ENCODE measurements around the gene ZNF70.
A peak's percentile ranks its signal among the peaks of the same experiment; 100 is the strongest.

The ZNF70 gene

DNA sequence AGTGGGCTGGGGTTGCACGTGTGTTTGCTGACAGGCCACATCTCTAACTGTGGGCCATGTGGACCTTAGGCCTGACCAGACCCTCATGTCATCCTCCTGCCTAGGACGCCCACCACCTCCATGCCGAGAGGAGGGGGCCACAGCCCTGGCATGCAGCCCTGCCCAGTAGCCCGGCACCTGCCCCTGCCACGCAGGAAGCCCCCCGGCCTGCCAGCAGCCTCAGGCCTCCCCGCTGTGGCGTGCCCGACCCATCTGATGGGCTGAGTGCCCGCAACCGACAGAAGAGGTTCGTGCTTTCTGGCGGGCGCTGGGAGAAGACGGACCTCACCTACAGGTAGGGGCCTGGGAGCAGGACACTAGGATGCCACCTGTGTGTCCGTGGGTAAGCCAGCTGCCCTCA, 28.2 kb upstream of the ZNF70 start:
- no peak for DNase-seq (ENCODE audit: low spot score)

DNA sequence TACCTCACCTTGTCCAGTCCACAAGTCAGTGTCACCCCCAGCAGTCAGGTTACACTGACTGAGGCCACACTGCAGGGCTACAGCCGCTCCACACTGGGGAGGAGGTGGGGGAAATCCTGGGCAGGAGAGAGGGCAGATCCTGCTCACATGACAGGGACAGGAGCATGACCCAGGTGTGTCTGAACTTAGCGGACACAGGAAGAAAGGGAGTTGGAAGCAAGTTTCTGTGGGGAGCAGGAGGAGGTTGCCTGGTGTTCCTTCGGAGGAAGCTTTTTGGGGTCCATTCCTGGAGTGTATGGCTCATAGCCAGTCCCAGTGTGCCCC, 27.6 kb upstream of the ZNF70 start:
- DNase-seq (ENCODE audit: low spot score): no peak

DNA sequence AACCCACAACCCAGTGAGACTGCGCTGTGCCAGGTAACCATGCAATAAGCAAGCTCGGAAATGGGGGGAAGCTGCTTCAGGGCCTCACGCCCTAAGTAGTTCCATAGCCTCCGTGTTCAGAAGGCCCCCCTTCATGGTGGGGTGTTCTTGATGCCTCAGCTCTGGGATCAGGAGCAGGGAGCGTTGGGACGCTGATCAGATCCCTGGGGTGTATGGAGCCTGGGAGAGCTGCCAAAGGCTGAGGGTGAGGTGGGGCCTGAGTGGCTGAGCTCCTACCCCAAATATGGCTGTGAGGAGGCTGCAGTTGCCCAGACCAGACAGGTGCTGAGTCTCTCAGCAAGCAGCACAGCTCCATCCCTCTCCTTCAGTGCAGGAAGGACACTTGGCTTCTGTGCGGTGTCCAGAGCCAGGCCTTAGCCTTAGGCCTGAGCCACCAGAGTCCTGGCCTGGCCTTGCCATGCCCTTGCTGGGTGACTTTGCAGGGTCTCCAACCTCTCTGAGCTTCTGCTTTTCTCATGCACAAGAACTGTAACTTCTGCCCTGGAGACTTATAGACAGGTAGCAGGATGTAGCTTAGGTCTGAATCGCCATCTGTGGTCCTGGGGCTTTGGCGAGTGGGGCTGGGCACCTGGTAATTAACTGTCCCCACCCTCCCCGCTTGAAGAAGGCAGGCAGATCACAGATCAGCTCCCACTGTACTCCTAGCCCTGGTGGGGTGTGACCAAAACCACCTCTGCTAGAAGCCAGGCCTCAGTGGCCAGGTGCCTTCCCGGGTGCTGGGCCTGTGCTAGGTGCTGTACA, 27.1 kb upstream of the ZNF70 start:
- no peak for DNase-seq (ENCODE audit: low spot score)

DNA sequence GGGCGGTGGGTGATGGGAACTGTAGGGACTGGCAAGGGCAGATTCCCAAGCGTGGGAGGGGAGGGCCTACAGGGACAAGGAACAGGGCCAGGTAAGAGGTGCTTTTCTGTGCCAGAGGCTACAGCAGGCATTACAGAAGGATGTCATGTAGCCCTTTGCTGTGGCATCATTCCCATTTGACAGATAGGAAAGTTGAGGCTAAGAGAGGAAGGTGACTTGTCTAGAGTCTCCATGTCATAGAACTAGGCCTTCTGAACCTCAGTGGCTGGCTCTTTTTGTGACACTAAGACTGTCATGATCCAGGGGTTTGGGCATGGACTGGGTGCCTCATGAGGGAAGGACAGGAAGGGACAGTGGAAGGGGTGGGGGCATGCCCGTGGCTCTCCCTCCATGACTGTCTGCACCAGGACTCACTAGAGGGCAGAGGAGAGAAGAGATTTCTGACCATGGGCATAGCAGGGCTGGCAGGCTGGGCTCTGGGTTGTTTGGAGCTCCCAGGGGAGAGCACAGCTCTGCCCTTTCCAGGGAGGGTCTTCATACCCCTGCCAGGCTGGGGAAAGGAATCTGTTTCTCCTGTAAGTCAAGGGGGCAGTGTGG, 25.0 kb upstream of the ZNF70 start:
- DNase-seq (ENCODE audit: low spot score): no peak

DNA sequence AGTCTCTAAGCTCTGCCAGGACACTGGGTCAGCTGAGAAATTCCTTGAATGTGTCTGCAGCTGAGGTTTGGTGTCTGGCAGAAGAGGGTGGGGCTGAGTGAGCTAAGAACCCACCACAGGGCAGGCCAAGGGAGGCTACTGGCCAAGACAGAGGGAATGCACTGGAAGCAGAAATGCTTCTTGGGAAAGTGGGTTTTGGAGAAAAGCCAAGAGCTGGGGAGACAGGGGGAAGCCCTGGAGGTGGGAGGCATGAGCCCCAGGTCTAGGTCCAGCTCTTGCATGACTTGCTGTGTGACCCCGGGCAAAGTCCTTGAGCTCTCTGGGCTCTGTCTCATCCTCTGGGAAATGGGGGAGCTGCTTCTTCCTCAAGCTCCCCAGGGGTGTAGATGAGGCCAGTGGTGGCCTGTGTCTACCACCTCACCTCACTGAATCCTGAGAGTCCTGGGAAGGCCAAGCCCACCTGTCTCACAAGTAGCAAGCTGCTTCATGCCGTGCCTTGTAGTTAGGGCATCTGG, 24.1 kb upstream of the ZNF70 start:
- DNase-seq (ENCODE audit: low spot score): no peak

DNA sequence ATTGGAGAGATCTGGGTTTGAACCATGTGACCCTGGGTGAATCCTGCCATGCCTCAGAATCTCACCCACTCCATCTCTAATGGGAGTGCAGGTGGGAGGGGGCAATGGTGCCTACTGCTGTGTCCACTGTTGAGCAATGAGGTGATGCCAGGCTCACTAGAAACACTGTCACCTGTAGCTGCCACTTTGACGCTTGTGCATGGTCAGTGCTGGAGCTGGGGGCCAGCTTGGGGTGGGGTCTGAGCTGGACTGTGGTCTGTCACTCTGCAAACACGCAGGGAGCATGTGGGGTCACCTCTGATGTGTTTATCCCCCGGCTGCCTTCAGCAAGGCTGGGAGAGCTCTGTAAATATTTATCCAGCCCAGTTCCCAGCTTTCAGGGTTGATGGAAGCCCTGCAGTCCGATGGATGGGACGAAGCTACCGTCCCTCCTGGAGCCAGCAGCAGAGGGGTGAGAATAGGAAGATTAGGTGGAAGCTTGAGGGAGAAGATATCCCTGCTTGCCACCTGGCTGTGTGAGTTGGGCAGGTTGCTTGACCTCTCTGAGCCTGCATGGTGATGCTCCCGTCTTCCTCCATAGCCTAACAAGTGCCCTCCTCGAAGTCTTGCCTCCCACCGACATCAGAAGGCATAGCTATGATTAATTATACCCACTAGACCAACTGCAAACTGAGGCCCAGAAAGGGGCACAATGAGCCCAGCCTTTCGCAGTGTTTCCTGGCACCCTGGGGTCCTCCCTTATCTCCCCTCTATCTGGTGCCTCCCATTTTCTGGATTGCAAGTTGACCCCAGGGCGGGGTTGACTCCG, 23.4 kb upstream of the ZNF70 start:
- no peak for DNase-seq (ENCODE audit: low spot score)

DNA sequence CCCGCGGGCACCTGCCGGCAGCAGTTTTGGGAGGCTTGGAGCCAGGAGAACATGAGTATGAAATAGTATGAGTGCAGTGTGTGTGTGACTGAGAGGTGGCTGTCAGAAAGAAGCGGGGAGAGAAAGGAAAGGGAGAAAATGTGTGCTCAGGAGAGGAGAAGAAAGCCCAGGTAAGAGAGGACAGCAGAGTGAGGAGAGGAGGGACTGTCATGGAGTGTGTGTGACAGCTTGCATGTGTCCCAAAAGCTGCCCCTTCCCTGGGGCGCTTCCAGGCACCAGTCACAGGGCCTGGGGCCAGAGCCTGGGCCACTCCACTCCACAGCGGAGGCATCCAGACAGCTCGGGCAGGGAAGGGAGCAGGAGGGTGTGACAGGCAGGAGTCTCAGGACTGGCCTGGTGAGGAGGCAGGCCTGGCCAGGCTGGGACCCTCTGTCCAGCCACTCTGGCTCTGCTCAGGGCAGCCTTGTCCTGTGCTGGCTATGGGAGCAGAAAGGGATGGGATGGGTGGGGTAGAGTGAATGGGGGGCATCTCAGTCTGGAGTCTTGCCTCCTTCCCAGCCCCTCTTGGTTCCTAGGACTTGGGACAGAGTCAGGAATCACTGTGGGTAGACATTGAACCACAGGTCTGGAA, 22.7 kb upstream of the ZNF70 start:
- no peak for DNase-seq (ENCODE audit: low spot score)

DNA sequence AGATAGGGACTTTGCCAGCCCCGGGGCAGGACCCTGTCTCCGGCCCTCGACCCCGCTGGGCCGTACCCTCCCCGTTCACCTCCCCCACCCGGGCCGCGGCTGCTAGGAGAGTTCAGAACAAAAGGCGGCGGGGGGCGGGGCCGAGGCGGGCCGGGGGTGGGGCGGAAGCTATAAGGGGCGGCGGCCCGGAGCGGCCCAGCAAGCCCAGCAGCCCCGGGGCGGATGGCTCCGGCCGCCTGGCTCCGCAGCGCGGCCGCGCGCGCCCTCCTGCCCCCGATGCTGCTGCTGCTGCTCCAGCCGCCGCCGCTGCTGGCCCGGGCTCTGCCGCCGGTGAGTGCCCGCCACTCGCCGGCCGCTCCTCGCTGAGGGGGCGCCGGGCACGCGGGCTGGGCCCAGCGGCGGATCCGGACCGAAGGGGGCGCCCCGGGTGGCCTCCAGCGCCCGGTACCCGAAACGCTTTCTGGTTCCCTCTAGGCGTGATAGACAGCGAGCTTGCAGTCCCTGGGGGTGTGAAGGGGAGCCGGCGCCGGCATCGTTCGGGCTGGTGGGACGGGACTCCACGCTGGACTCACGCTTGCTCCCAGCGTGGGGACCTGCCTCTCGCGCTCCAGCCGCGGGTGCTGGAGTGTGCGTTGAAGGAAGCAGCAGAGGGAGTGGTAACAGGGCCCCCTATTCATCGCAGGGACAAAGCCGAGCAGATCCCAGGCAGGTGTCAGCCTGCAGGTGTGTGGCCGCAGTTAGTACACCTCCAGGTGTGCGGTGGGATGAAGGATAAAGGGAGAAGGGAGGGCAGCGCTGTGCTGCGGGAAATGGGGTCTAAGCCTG, 21.9 kb upstream of the ZNF70 start, which contains the start of gene MMP11:
TSS of gene MMP11 (plus strand) at position 201 of the 825 bp plus-strand sequence. CDS start at position 223, 22 bp downstream.
- DNase-seq (ENCODE audit: low spot score): no peak

DNA sequence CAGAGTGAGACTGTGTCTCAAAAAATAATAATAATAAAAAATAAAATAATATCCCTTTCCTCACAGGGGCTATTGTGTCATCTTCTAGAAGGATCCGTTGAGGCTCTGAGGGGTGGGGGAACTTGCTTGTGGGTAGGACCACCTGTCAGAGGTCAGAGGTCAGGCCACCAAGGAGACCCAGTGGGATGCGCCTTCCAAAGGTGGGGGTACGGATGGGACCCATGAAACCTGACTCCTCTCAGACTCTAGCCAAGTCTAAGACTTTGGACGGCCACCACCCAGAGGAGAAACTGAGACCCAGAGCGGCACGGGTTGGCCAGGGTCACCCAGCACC, 21.4 kb upstream of the ZNF70 start:
- no peak for DNase-seq (ENCODE audit: low spot score)

DNA sequence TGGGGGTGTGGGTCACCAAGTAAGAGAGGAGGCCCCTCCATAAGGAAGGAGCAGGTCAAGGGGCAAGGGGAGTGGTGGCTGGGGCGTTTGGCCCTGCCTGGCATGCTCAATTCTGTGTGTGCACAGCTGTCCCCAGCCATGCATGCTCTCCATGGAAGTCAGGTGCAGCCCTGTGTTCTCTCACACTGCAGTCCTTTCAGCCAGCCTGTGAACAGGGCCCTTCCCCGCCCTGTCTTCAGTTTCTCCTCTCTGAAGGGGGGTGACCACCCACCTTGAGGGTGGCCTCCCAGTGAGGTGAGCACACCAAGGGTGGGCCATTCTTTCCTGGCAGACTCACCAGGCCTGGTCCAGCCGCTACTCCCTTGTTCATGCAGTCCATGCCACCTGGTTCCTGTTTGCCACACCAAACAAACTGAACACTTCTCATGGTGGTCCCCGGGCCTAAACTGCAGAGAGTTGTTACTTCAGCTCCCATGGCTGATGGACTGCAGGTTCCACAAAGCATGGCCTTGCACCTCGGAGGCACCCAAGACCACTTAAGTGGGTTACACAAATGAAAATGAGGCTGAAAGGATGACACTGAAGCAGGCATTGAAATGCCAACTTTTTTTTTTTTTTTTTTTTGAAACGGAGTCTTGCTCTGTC, 18.5 kb upstream of the ZNF70 start:
- no peak for DNase-seq (ENCODE audit: low spot score)

DNA sequence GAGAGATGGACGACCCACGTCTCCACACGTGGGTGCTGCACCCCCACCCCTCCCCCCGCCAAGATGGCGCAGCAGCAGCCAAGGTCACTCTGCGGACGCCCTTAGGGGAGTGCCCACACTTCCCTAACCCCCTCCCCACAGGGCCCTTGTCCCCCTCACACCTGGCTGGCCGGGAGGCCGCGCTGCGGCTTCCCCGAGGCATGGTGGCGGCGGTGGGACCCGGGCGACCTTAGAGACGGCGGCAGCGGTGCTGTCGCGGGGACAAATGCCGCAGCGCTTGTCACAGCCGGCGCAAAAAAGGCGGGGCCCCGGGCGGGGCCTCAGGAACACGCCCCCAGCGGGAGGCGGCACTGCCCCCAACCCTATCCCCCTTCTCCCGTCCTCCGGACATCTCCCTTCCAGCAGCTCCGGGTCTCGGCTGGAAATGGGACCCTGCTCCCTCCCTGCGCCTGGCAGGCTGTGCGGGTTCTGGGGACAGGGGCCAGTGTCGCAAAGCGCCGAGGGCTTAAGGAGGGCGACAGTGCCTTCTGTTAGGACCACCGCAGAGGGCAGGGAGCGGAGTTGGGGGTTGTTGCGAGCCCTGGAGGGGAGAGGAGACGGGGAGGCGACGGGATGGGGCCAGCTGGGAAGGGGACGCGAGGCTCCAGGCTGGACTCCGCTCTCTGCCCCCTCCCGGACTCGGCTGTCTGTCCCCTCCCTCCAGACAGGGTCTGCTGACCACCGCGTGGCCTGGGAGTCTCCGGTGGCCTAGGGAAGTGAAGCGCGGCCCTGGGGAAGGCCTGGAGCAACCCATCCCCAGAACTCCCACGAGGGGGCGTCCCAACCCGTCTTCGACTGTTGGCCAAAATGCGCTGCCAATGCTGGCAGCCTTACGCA, 17.0 kb upstream of the ZNF70 start, which contains the start of gene CHCHD10:
TSS of gene CHCHD10 (minus strand) at position 300 of the 876 bp plus-strand sequence. CDS start at position 202, 98 bp downstream.
- peak; percentile 44 for DNase-seq (ENCODE audit: low spot score)

DNA sequence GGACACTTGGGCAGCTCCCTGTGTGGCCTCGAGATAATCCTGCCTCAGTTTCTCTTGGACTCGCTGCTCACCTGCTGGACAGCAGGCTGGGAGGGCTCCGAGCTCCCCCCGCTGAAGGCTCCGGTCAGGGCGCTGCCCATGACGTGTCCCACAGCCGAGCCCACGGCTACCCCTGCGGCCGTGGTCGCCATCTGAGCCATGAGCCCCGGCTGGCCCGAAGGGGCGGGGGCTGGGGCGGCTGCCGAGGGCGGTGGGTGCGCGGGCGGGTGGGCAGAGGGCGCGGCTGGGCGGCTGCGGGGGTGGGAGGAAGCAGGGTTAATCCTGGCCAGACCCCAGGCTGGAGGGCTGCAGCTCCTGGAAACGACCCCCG, 16.4 kb upstream of the ZNF70 start:
- DNase-seq (ENCODE audit: low spot score): no peak

DNA sequence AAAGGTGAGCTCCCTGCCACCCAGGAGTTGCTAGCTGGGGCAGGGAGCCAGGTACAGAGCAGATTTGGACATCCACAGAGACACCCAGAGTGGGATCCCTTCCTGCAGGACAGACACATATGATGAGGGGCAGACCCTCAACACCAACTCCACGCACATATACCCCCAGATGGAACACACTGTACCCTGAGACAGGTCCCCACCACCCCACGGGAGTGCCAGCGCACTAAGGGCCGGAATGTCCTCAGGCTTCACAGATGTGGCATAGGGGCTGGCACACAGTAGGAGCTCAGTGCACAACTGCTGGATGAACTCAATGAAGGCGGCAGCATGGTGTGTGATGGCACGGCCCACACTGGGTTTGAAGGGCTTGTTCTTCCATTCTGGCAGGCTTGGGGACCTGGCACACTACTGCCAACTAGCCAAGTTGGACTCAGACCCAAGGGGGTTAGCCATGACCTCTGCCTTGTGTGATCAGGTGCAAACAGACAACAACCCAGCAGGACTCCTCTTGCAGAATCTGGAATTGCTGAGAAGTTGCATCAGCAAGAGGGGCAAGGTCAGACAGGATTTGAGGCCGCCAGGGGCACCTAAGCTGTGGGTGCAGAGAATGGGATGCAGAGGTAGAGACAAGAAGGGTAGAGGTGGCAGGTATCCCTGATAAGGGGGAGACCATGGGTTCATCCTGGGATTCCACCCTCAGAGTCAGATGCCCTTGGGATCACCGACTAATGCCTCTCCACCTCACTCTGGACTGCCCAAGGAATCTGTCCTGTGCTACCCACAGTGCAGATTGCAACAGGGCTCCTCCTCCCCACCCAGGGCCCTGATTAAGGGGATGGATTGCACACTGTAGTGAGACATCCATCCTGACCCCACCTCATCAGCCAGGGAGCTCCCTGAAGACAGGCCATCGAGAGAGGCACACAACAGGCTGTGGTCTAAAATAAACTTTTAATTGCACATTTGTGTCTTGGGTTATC, 14.3 kb upstream of the ZNF70 start:
- DNase-seq (ENCODE audit: low spot score): no peak

DNA sequence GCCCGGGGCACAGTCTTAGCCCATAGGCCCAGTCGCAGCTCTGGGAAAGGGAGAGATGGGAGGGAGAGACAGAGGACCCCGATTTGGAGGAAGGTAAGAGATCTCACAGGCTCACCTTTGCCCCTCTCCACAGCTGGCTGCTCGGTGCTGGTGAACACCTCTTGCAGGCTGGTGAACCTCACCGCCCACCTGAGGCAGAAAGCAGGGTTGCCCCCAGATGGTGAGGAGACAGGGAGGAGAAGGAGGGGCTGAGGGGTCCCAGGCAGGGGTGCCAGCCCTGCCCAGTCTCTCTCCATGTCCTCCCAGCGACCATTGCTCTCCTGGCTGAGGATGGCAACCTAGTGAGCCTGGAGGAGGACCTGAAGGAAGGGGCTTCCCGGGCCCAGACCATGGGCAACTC, 13.0 kb upstream of the ZNF70 start:
- DNase-seq (ENCODE audit: low spot score): no peak

DNA sequence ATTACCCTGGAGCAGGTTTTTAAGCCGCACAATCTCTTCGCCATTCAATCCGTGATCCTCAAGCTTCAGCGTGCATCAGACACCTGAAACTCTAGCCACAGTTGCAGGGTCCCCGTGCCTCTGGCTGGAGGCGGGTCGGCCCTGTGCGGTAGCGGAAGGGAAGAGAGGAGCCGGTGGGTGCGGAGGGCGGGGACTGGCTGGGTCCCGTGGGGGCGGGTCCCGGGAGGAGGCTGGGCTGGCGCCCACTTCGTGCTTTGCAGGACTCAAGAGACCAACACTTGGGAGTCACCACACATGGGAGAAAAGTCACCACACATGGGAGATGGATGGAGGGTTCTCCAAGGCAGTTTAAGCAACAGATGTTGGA, 12.7 kb upstream of the ZNF70 start:
- DNase-seq (ENCODE audit: low spot score): no peak

DNA sequence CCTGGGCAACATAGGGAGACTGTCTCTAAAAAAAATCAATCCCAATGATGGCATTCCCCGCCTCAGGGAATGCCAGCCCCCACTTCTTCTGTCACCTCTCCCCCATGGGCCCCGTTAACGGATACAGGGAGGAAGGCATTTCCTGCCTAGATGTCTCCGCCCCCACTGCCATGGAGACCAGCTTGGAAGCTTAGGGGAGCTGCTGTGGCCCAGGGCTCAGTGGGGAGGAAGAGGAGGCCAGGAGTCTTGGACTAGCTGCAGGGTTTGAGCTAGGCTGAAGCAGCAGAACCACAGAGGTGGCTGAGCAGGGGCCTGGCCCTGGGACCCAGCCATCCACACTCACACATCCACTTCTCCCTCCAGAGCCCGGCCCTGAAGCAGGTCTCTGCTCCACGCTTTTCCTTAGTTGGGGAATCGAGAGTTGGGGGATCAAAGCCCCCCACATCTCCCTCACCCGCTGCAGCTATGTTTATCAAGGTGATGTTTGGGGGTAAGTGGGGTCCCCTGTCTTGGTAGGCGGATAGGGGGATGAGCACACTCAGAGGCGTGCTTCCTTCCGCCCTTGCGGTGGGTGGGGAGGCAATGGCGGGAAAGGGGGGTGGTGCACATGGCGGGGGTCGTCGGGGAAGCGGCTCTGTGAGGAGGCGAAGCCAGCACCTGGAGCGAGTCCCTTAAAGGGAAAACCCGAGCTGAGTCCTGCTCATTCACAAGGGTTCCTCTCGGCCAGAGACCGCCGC, 12.1 kb upstream of the ZNF70 start, which contains the start of gene C22orf15:
TSS of gene C22orf15 (plus strand) at position 149 of the 737 bp plus-strand sequence. CDS start at position 466, 317 bp downstream.
- DNase-seq (ENCODE audit: low spot score): no peak

DNA sequence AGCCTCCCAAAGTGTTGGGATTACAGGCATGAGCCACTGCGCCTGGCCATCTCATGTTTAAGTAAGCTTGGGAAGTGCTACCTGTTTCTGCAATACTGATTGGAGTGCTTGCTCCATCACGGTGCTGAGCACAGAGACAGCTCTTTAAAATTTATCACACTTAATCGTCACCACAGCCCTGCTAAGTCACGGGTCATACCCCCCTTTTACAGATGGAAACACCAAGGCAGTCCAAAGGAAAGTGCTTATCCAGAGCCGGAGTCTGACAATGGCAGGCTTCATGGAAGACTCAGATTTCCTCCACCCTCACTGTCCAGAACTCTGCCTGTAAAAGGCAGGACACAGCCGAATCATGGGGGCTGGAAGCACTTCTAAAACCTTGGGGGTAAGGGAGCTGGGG, 9.1 kb upstream of the ZNF70 start:
- no peak for DNase-seq (ENCODE audit: low spot score)

DNA sequence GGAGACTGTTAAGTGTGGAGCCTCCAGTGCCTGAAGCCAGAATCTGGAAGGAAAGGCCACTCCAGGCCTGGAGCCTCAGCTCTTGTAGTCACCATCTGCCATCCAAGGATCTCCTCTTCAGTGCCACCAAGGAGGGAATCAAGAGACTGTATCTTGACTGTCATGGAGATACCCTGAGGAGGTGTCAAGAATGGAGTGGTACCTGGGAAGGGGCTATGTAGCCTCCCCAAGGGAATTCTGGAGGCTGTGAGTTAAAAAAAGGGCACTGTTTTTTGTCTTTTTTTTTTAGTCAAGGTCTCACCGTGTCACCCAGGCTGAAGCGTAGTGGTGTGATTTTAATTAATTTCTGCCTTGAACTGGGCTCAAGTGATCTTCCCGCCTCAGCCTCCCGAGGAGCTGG, 8.7 kb upstream of the ZNF70 start:
- DNase-seq (ENCODE audit: low spot score): no peak
